Activated T-cell treated with anti-CD3 and anti-CD28 coated beads for 1 hour (primary cell): ENCODE data around the gene MPPED1.

ENCODE experiments used
- DNase-seq: peaks from one replicate; pipeline ENCODE4 v3.0.0-alpha.2; 2020; ENCODE audit warnings: low read depth

Gene MPPED1

GRCh38 chr22:43498856-43499253 is 87.0 kb downstream of the MPPED1 start:
- DNase-seq = no peak

- DNase-seq = no peak
Observed at GRCh38 chr22:43500792-43501785, 89.3 kb downstream of the MPPED1 start.

- no peak for DNase-seq
Observed at GRCh38 chr22:43501878-43502277, 90.1 kb downstream of the MPPED1 start.

GRCh38 chr22:43502306-43502874 is 90.6 kb downstream of the MPPED1 start:
- no peak for DNase-seq

GRCh38 chr22:43504068-43504467 is 92.3 kb downstream of the MPPED1 start:
- no peak for DNase-seq

GRCh38 chr22:43504666-43505261 is 93.0 kb downstream of the MPPED1 start:
- no peak for DNase-seq

GRCh38 chr22:43505423-43505822 is 93.6 kb downstream of the MPPED1 start:
- no peak for DNase-seq

GRCh38 chr22:43505896-43506295 is 94.1 kb downstream of the MPPED1 start:
- DNase-seq = no peak

GRCh38 chr22:43506487-43506886 is 94.7 kb downstream of the MPPED1 start:
- DNase-seq = no peak

- no peak for DNase-seq
Observed at GRCh38 chr22:43507235-43507634, 95.4 kb downstream of the MPPED1 start.

GRCh38 chr22:43508489-43508888 is 96.7 kb downstream of the MPPED1 start:
- DNase-seq = no peak

GRCh38 chr22:43509337-43509736 is 97.5 kb downstream of the MPPED1 start:
- DNase-seq = no peak

- no peak for DNase-seq
Observed at GRCh38 chr22:43510281-43511070, 98.7 kb downstream of the MPPED1 start.

GRCh38 chr22:43511276-43511910 is 99.6 kb downstream of the MPPED1 start:
- DNase-seq = no peak

GRCh38 chr22:43512279-43512678 is 100.5 kb downstream of the MPPED1 start:
- no peak for DNase-seq

- no peak for DNase-seq
Observed at GRCh38 chr22:43514476-43515157, 102.8 kb downstream of the MPPED1 start.

- no peak for DNase-seq
Observed at GRCh38 chr22:43515411-43515810, 103.6 kb downstream of the MPPED1 start.

- DNase-seq = no peak
Observed at GRCh38 chr22:43515902-43516301, 104.1 kb downstream of the MPPED1 start.

- DNase-seq = no peak
Observed at GRCh38 chr22:43516386-43516785, 104.6 kb downstream of the MPPED1 start.

GRCh38 chr22:43516996-43517635 is 105.3 kb downstream of the MPPED1 start:
- no peak for DNase-seq

GRCh38 chr22:43520632-43521039 is 108.8 kb downstream of the MPPED1 start:
- no peak for DNase-seq
